Neural progenitor cell (in vitro differentiated cells): ENCODE data around the gene BCL2L11. TPM values are rescaled to one million over a fixed set of nuclear protein-coding genes. Genes with fewer than 3 reads are reported as not detected.

Experiments used
- DNase-seq: peaks from one replicate; pipeline ENCODE4 v3.0.0-alpha.2; 2016; ENCODE audit warnings: low spot score
- H2AFZ ChIP-seq: fragments of 200-600 bp; sonication (generic); replicated peaks from 2 replicates; pipeline ENCODE4 v1.6.1; 2016; ENCODE audit warnings: antibody characterized with exemption
- H3F3A ChIP-seq: fragments of 200-600 bp; sonication (generic); 2 replicates; pipeline ENCODE4 v1.6.1; 2016; ENCODE audit warnings: antibody characterized with exemption, low read depth
- H3K27ac ChIP-seq: fragments of 200-600 bp; sonication (generic); 2 replicates; pipeline ENCODE4 v1.5.1; 2016; ENCODE audit warnings: mild to moderate bottlenecking
- H3K27me3 ChIP-seq: fragments of 200-600 bp; sonication (generic); 2 replicates; pipeline ENCODE4 v1.6.1; 2016; ENCODE audit warnings: mild to moderate bottlenecking, moderate library complexity
- H3K36me3 ChIP-seq: fragments of 200-600 bp; sonication (generic); 2 replicates; pipeline ENCODE4 v1.5.1; 2016
- H3K4me1 ChIP-seq: fragments of 200-600 bp; sonication (generic); 2 replicates; pipeline ENCODE4 v1.6.1; 2016; ENCODE audit warnings: mixed run types
- H3K4me2 ChIP-seq: fragments of 200-600 bp; sonication (generic); 2 replicates; pipeline ENCODE4 v1.6.1; 2016
- H3K4me3 ChIP-seq: fragments of 200-600 bp; sonication (generic); 2 replicates; pipeline ENCODE4 v1.5.1; 2016
- H3K79me2 ChIP-seq: fragments of 200-600 bp; sonication (generic); 2 replicates; pipeline ENCODE4 v1.6.1; 2016; ENCODE audit warnings: low read depth
- H3K9ac ChIP-seq: fragments of 200-600 bp; sonication (generic); 2 replicates; pipeline ENCODE4 v1.6.1; 2016
- H3K9me3 ChIP-seq: fragments of 200-600 bp; sonication (generic); 2 replicates; pipeline ENCODE4 v1.5.1; 2016; ENCODE audit warnings: low read depth
- H4K20me1 ChIP-seq: fragments of 200-600 bp; sonication (generic); 2 replicates; pipeline ENCODE4 v1.6.1; 2016; ENCODE audit warnings: low read depth
- H3K27ac Mint-ChIP-seq: 3 replicates; pipeline ENCODE4 v1.8.0; 2021; ENCODE audit warnings: mixed read lengths
- H3K27me3 Mint-ChIP-seq: 2 replicates; pipeline ENCODE4 v1.8.0; 2022; ENCODE audit warnings: low read depth, mild to moderate bottlenecking, inconsistent platforms, moderate library complexity, mixed read lengths; ENCODE audit not compliant: insufficient read depth
- H3K36me3 Mint-ChIP-seq: 3 replicates; pipeline ENCODE4 v1.8.0; 2021; ENCODE audit warnings: mixed read lengths
- H3K4me1 Mint-ChIP-seq: 3 replicates; pipeline ENCODE4 v1.8.0; 2021; ENCODE audit warnings: mixed read lengths
- H3K4me3 Mint-ChIP-seq: 3 replicates; pipeline ENCODE4 v1.8.0; 2021; ENCODE audit warnings: mild to moderate bottlenecking, moderate library complexity, mixed read lengths
- H3K9me3 Mint-ChIP-seq: 3 replicates; pipeline ENCODE4 v1.8.0; 2020; ENCODE audit warnings: mixed read lengths
- EZH2 ChIP-seq: fragments of 200-600 bp; sonication (generic); IDR thresholded peaks from 2 replicates; pipeline ENCODE4 v1.6.1; 2017; ENCODE audit warnings: antibody characterized with exemption, mild to moderate bottlenecking, moderate library complexity
- EZH2phosphoT487 ChIP-seq: fragments of 200-600 bp; sonication (generic); IDR thresholded peaks from 2 replicates; pipeline ENCODE4 v1.6.1; 2017; ENCODE audit warnings: antibody characterized with exemption
- total RNA-seq: library from RNA; depleted of rRNA; stranded (reverse); fragments of >200 nt; gene quantifications from 2 replicates; pipeline ENCODE4 v1.2.3, GENCODE V29; 2015; ENCODE audit warnings: low replicate concordance
- TF ChIP-seq, protein P1 (sequence below): fragments of 200-600 bp; sonication (generic); IDR thresholded peaks from 2 replicates; pipeline ENCODE4 v1.5.1; 2017; ENCODE audit warnings: antibody characterized with exemption, mild to moderate bottlenecking

BCL2L11 gene
- total RNA-seq, 1 donor from 2014 or later = 46.9 TPM

GRCh38 chr2:111198701-111199100, 78.0 kb downstream of the BCL2L11 start:
- H3K27me3 Mint-ChIP-seq = peaks cover 2% of the 10 kb centered on the region
- H3K4me3 ChIP-seq = no peak overlapping the region
- H3K9me3 ChIP-seq = no peaks in the 10 kb centered on the region
- DNase-seq = no peak
- H3K9ac ChIP-seq = no peak overlapping the region
- no peaks in the 10 kb centered on the region for H3K9me3 Mint-ChIP-seq
- H3K4me1 Mint-ChIP-seq = peaks cover 15% of the 10 kb centered on the region
- H3K27me3 ChIP-seq = no peaks in the 10 kb centered on the region
- H2AFZ ChIP-seq = no peak overlapping the region
- no peaks in the 10 kb centered on the region for H3K36me3 ChIP-seq
- H4K20me1 ChIP-seq = no peaks in the 10 kb centered on the region
- no peak for TF ChIP-seq EZH2
- TF ChIP-seq EZH2phosphoT487 = no peak
- TF ChIP-seq, protein P1, sequence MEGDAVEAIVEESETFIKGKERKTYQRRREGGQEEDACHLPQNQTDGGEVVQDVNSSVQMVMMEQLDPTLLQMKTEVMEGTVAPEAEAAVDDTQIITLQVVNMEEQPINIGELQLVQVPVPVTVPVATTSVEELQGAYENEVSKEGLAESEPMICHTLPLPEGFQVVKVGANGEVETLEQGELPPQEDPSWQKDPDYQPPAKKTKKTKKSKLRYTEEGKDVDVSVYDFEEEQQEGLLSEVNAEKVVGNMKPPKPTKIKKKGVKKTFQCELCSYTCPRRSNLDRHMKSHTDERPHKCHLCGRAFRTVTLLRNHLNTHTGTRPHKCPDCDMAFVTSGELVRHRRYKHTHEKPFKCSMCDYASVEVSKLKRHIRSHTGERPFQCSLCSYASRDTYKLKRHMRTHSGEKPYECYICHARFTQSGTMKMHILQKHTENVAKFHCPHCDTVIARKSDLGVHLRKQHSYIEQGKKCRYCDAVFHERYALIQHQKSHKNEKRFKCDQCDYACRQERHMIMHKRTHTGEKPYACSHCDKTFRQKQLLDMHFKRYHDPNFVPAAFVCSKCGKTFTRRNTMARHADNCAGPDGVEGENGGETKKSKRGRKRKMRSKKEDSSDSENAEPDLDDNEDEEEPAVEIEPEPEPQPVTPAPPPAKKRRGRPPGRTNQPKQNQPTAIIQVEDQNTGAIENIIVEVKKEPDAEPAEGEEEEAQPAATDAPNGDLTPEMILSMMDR = no peak
- H3K27ac Mint-ChIP-seq = no peak overlapping the region
- H3K4me1 ChIP-seq = peaks cover 15% of the 10 kb centered on the region
- H3K4me2 ChIP-seq = no peak overlapping the region
- H3K27ac ChIP-seq = no peak overlapping the region
- H3K36me3 Mint-ChIP-seq = no peaks in the 10 kb centered on the region
- H3F3A ChIP-seq = no peaks in the 10 kb centered on the region
- no peaks in the 10 kb centered on the region for H3K79me2 ChIP-seq
- H3K4me3 Mint-ChIP-seq = no peak overlapping the region

- TF ChIP-seq, protein P1 = no peak
- no peak for TF ChIP-seq EZH2
- no peak for TF ChIP-seq EZH2phosphoT487
- no peaks in the 10 kb centered on the region for H3K36me3 Mint-ChIP-seq
These were observed 79.1 kb downstream of the BCL2L11 start for GRCh38 chr2:111199840-111200239.

DNA sequence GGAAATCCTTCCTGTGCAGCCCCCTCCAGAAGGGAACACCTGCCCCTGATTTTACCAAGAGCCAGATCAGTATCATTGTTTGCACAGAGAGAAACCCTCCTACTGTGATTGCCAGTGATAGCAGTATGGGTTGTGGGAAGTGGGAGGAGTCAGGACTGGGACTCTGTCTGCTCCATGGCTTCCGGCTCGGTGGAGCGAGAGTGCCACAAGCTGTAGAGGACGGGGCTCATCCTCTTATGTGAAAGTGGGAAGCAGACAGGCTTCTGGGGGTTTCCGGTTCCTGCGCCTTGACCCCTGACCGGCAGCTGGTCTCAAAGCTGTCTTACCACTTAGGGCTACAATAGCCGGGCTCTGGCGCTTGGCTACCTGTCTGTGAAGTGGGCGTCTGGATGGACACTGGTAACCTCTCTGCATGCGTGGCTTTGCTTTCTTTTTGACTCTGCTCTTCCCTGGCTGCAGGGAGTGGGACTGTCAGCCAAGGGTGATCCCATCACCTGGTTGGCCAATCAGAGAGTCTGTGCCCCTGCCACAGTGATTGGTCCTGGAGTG, 79.7 kb downstream of the BCL2L11 start:
- Histone ChIP-seq H3K27me3 (no peaks in the 10 kb centered on the region), H3F3A (no peaks in the 10 kb centered on the region), H3K79me2 (no peaks in the 10 kb centered on the region), H3K36me3 (no peaks in the 10 kb centered on the region), H3K9me3 (no peaks in the 10 kb centered on the region), H3K4me3 (no peak overlapping the region), H3K9ac (no peak overlapping the region), H3K27ac (no peak overlapping the region), H4K20me1 (no peaks in the 10 kb centered on the region), H2AFZ (peak overlapping the region; percentile 42), H3K4me2 (no peak overlapping the region), H3K4me1 (peaks cover 15% of the 10 kb centered on the region)
- peak; percentile 26 for DNase-seq
- Mint-ChIP-seq H3K27me3 (peaks cover 2% of the 10 kb centered on the region), H3K4me3 (no peak overlapping the region), H3K9me3 (no peaks in the 10 kb centered on the region), H3K27ac (no peak overlapping the region), H3K36me3 (no peaks in the 10 kb centered on the region), H3K4me1 (peaks cover 9% of the 10 kb centered on the region)
- TF ChIP-seq, protein P1 = no peak
- no peak for TF ChIP-seq EZH2
- no peak for TF ChIP-seq EZH2phosphoT487

More at GRCh38 chr2:111199840-111200239, 79.1 kb downstream of the BCL2L11 start:
- no peak overlapping the region for H3K4me3 ChIP-seq
- Mint-ChIP-seq H3K4me3 (no peak overlapping the region), H3K27ac (no peak overlapping the region), H3K9me3 (no peaks in the 10 kb centered on the region), H3K27me3 (peaks cover 2% of the 10 kb centered on the region), H3K4me1 (peaks cover 12% of the 10 kb centered on the region)
- H3K36me3 ChIP-seq = no peaks in the 10 kb centered on the region
- H4K20me1 ChIP-seq = no peaks in the 10 kb centered on the region
- no peaks in the 10 kb centered on the region for H3K9me3 ChIP-seq
- no peak overlapping the region for H3K4me2 ChIP-seq
- no peaks in the 10 kb centered on the region for H3K79me2 ChIP-seq
- H3K27me3 ChIP-seq = no peaks in the 10 kb centered on the region
- H2AFZ ChIP-seq = no peak overlapping the region
- H3F3A ChIP-seq = no peaks in the 10 kb centered on the region
- no peak overlapping the region for H3K27ac ChIP-seq
- peaks cover 15% of the 10 kb centered on the region for H3K4me1 ChIP-seq
- no peak for DNase-seq
- H3K9ac ChIP-seq = no peak overlapping the region
